Activated CD4-positive, CD25-positive, alpha-beta regulatory T cell treated with anti-CD3 and anti-CD28 coated beads, Interleukin-2, amount 50 U/mL, for 16 hours (primary cell): ENCODE measurements around the gene LSAMP.

Source experiments
- DNase-seq: peaks from one replicate; pipeline ENCODE4 v3.0.0-alpha.2; 2020; ENCODE audit warnings: low read depth, low spot score

LSAMP gene

GRCh38 chr3:116019254-116019763, 426.0 kb downstream of the LSAMP start:
- no peak for DNase-seq

- no peak for DNase-seq
These were observed 426.6 kb downstream of the LSAMP start for GRCh38 chr3:116018646-116019045.

- DNase-seq = no peak
These were observed 429.4 kb downstream of the LSAMP start for GRCh38 chr3:116015931-116016330.

GRCh38 chr3:116007000-116007399, 438.3 kb downstream of the LSAMP start:
- DNase-seq = no peak

- DNase-seq = no peak
These were observed 439.9 kb downstream of the LSAMP start for GRCh38 chr3:116005404-116005803.

- no peak for DNase-seq
These were observed 443.1 kb downstream of the LSAMP start for GRCh38 chr3:116002235-116002634.

- no peak for DNase-seq
These were observed 444.1 kb downstream of the LSAMP start for GRCh38 chr3:116001151-116001621.

GRCh38 chr3:116000311-116000710, 445.0 kb downstream of the LSAMP start:
- DNase-seq = no peak

GRCh38 chr3:115999613-116000012, 445.7 kb downstream of the LSAMP start:
- no peak for DNase-seq

- DNase-seq = no peak
These were observed 446.2 kb downstream of the LSAMP start for GRCh38 chr3:115999001-115999585.

- DNase-seq = no peak
These were observed 448.7 kb downstream of the LSAMP start for GRCh38 chr3:115996420-115997108.

- DNase-seq = no peak
These were observed 454.6 kb downstream of the LSAMP start for GRCh38 chr3:115990669-115991068.

- no peak for DNase-seq
These were observed 455.4 kb downstream of the LSAMP start for GRCh38 chr3:115989684-115990421.

GRCh38 chr3:115986555-115987207, 458.6 kb downstream of the LSAMP start:
- no peak for DNase-seq

- DNase-seq = no peak
These were observed 462.7 kb downstream of the LSAMP start for GRCh38 chr3:115982629-115983028.

- DNase-seq = no peak
These were observed 463.2 kb downstream of the LSAMP start for GRCh38 chr3:115982108-115982507.

- DNase-seq = no peak
These were observed 464.6 kb downstream of the LSAMP start for GRCh38 chr3:115980709-115981108.

- no peak for DNase-seq
These were observed 467.4 kb downstream of the LSAMP start for GRCh38 chr3:115977866-115978265.

GRCh38 chr3:115975796-115976195, 469.5 kb downstream of the LSAMP start:
- no peak for DNase-seq

GRCh38 chr3:115975353-115975752, 469.9 kb downstream of the LSAMP start:
- DNase-seq = no peak

GRCh38 chr3:115974940-115975339, 470.3 kb downstream of the LSAMP start:
- DNase-seq = no peak

- no peak for DNase-seq
These were observed 476.4 kb downstream of the LSAMP start for GRCh38 chr3:115968871-115969270.
